Measurements from ENCODE around the gene ZDHHC14.
"Not testable (repeated sequence)": the region's sequence is repeated elsewhere in the genome, so short reads cannot be mapped to it uniquely, and the experiment has no call there.

ZDHHC14 gene

GRCh38 chr6:157382821-157383220 is 1.8 kb downstream of the ZDHHC14 start:
- no peaks in the 10 kb centered on the region for H3K36me3 ChIP-seq (replicated peaks; ENCODE audit: insufficient read depth, low read length)
- peak overlapping the region; percentile 83 for H3K4me2 ChIP-seq (ENCODE audit: low read depth, low read length)
- DNase-seq = no peak
- no peak overlapping the region for H3K27ac ChIP-seq (ENCODE audit: low read length)
- H3K4me1 ChIP-seq (ENCODE audit: low read length) = peaks cover 7% of the 10 kb centered on the region; the same call in 1 of the 2 replicates
- no peaks in the 10 kb centered on the region for H3K9me3 ChIP-seq (replicated peaks; ENCODE audit: insufficient read depth, low read length)
- H3K27me3 ChIP-seq (replicated peaks; ENCODE audit: insufficient read depth, low read length) = no peaks in the 10 kb centered on the region
- no peak overlapping the region for H2AFZ ChIP-seq (ENCODE audit: low read length)
- peaks cover 31% of the 10 kb centered on the region for H3K79me2 ChIP-seq (ENCODE audit: low read length)
- no peaks in the 10 kb centered on the region for H4K20me1 ChIP-seq (ENCODE audit: insufficient read depth, low read length)
- H3K4me3 ChIP-seq (ENCODE audit: low read length) = peak overlapping the region; percentile 74
- 0 out of 2 replicates have a peak, but pooled peaks cover under 1% of the 10 kb centered on the region for H3F3A ChIP-seq (ENCODE audit: insufficient read depth, low read length)
- H3K9me2 ChIP-seq (replicated peaks; ENCODE audit: insufficient read depth, low read length) = no peaks in the 10 kb centered on the region
- TF ChIP-seq EZH2phosphoT487 (IDR thresholded peaks at IDR 0.05; ENCODE audit: low read length) = no peak
- peak overlapping the region; percentile 64; the same call in 1 of the 2 replicates for H3K9ac ChIP-seq (ENCODE audit: low read length)

DNA sequence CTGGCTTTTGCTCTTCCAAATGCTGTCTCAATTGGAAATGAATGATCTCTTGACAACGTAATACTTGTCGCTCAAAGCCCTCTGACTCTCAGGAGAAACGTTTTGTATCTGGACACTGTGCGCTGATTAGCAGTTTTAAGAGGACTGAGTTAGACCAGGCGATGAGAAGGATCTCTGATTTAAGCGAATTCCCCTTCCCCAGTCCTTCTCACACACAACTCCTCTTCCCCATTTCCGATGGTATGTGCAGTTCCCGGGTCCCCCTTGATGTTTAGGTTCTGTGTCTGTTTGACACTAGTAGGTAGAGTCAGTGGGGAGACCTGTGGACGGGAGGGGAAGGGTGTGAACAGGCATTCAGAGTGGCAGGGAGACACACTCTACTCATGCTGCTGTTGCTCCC is 2.5 kb downstream of the ZDHHC14 start:
- no peaks in the 10 kb centered on the region for H3K9me3 ChIP-seq (replicated peaks; ENCODE audit: insufficient read depth, low read length)
- H3K4me3 ChIP-seq (ENCODE audit: low read length) = no peak overlapping the region
- no peak overlapping the region for H3K9ac ChIP-seq (ENCODE audit: low read length)
- no peaks in the 10 kb centered on the region for H3F3A ChIP-seq (ENCODE audit: insufficient read depth, low read length)
- TF ChIP-seq CTCF (IDR thresholded peaks at IDR 0.05; ENCODE audit: low read length) = no peak
- no peak for TF ChIP-seq EZH2phosphoT487 (IDR thresholded peaks at IDR 0.05; ENCODE audit: low read length)
- no peak for TF ChIP-seq EZH2 (optimal IDR thresholded peaks at IDR 0.05; ENCODE audit: low read depth, low read length)
- no peak overlapping the region for H2AFZ ChIP-seq (ENCODE audit: low read length)
- peaks cover 31% of the 10 kb centered on the region for H3K79me2 ChIP-seq (ENCODE audit: low read length)
- peaks cover 4% of the 10 kb centered on the region; the same call in 1 of the 2 replicates for H3K4me1 ChIP-seq (ENCODE audit: low read length)
- H3K27ac ChIP-seq (ENCODE audit: low read length) = no peak overlapping the region
- H3K27me3 ChIP-seq (replicated peaks; ENCODE audit: insufficient read depth, low read length) = no peaks in the 10 kb centered on the region
- H3K4me2 ChIP-seq (ENCODE audit: low read depth, low read length) = peak overlapping the region; percentile 83; the same call in 1 of the 2 replicates
- H3K9me2 ChIP-seq (replicated peaks; ENCODE audit: insufficient read depth, low read length) = no peaks in the 10 kb centered on the region
- H3K36me3 ChIP-seq (replicated peaks; ENCODE audit: insufficient read depth, low read length) = no peaks in the 10 kb centered on the region
- H4K20me1 ChIP-seq (ENCODE audit: insufficient read depth, low read length) = no peaks in the 10 kb centered on the region
- DNase-seq = no peak

DNA sequence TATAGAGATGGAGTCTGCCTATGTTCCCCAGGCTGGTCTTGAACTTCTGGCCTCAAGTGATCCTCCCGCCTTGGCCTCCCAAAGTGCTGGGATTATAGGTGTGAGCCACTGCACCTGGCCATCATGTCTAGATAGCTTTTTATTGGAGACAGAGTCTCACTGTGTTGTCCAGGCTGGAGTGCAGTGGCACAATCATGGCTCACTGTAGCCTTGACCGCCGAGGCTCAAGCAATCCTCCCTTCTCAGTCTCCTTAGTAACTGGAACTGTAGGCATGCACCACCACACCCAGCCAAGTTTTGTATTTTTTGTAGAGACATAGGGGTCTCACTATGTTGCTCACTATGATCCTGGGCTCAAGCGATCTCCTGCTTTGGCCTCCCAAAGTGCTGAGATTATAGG is 4.0 kb downstream of the ZDHHC14 start:
- not testable (repeated sequence) for H3K9me3 ChIP-seq (replicated peaks; ENCODE audit: insufficient read depth, low read length); H2AFZ ChIP-seq (ENCODE audit: low read length); H3K27me3 ChIP-seq (replicated peaks; ENCODE audit: insufficient read depth, low read length); H3K36me3 ChIP-seq (replicated peaks; ENCODE audit: insufficient read depth, low read length); H4K20me1 ChIP-seq (ENCODE audit: insufficient read depth, low read length); DNase-seq; H3K27ac ChIP-seq (ENCODE audit: low read length); H3K4me3 ChIP-seq (ENCODE audit: low read length); H3K9me2 ChIP-seq (replicated peaks; ENCODE audit: insufficient read depth, low read length); H3F3A ChIP-seq (ENCODE audit: insufficient read depth, low read length); H3K9ac ChIP-seq (ENCODE audit: low read length); H3K4me1 ChIP-seq (ENCODE audit: low read length); H3K4me2 ChIP-seq (ENCODE audit: low read depth, low read length)
- peaks cover 36% of the 10 kb centered on the region for H3K79me2 ChIP-seq (ENCODE audit: low read length)

- Histone ChIP-seq H3K4me1 (ENCODE audit: low read length) (no peaks in the 10 kb centered on the region), H3K27me3 (replicated peaks; ENCODE audit: insufficient read depth, low read length) (no peaks in the 10 kb centered on the region), H3K9me2 (replicated peaks; ENCODE audit: insufficient read depth, low read length) (no peaks in the 10 kb centered on the region), H3K36me3 (replicated peaks; ENCODE audit: insufficient read depth, low read length) (no peaks in the 10 kb centered on the region), H3K4me2 (ENCODE audit: low read depth, low read length) (no peak overlapping the region), H4K20me1 (ENCODE audit: insufficient read depth, low read length) (no peaks in the 10 kb centered on the region), H3K27ac (ENCODE audit: low read length) (no peak overlapping the region), H3K4me3 (ENCODE audit: low read length) (no peak overlapping the region), H2AFZ (ENCODE audit: low read length) (no peak overlapping the region), H3K9ac (ENCODE audit: low read length) (no peak overlapping the region), H3K79me2 (ENCODE audit: low read length) (peaks cover 40% of the 10 kb centered on the region), H3K9me3 (replicated peaks; ENCODE audit: insufficient read depth, low read length) (no peaks in the 10 kb centered on the region), H3F3A (ENCODE audit: insufficient read depth, low read length) (no peaks in the 10 kb centered on the region)
- no peak for TF ChIP-seq CTCF (IDR thresholded peaks at IDR 0.05; ENCODE audit: low read length)
- TF ChIP-seq EZH2phosphoT487 (IDR thresholded peaks at IDR 0.05; ENCODE audit: low read length) = no peak
- TF ChIP-seq EZH2 (optimal IDR thresholded peaks at IDR 0.05; ENCODE audit: low read depth, low read length) = no peak
- no peak for DNase-seq
Measured at GRCh38 chr6:157385482-157385881, 4.5 kb downstream of the ZDHHC14 start.
